H1 (cell line): ENCODE measurements around the gene DNAL1. TPM values are rescaled to one million over a fixed set of nuclear protein-coding genes. Genes with fewer than 3 reads are reported as not detected.

ENCODE experiments used
- CTCF ChIA-PET: fragments of 300-600 bp; sonication (Branson Sonifier 250); formaldehyde crosslinking; loops from one replicate; lab custom pipeline; 2021; ENCODE audit not compliant: partially characterized antibody; lab: Charles Lee
- POLR2A ChIA-PET: fragments of 300-600 bp; sonication (Branson Sonifier 250); formaldehyde crosslinking; loops from one replicate; lab custom pipeline; 2021; ENCODE audit warnings: inconsistent platforms; ENCODE audit not compliant: partially characterized antibody; lab: Charles Lee
- DNase-seq, 2 experiments: peaks; one replicate each; pipeline versions ENCODE4 v3.0.0 to v3.0.0-alpha.2; 2010 to 2022; ENCODE audit warnings: low spot score in 2 of 2, low read depth in 1 of 2, mixed read lengths in 1 of 2
- FAIRE-seq: peaks from 2 replicates; lab custom pipeline; 2011; peaks lifted over from hg19 to GRCh38; lab: Jason Lieb, UNC
- H2AFZ ChIP-seq: 2 replicates; pipeline ENCODE4 v1.8.1; 2012; ENCODE audit warnings: low read length, inconsistent platforms
- H2AK5ac ChIP-seq: 2 replicates; pipeline ENCODE4 v1.6.1; 2013; ENCODE audit warnings: low read depth, low read length
- H2BK120ac ChIP-seq: replicated peaks from 2 replicates; pipeline ENCODE3; 2013; ENCODE audit warnings: low read depth, low read length, inconsistent platforms
- H2BK12ac ChIP-seq: 2 replicates; pipeline ENCODE4 v1.6.1; 2013; ENCODE audit warnings: low read depth, low read length
- H2BK15ac ChIP-seq: 2 replicates; pipeline ENCODE4 v1.6.1; 2013; ENCODE audit warnings: low read length
- H2BK20ac ChIP-seq: 2 replicates; pipeline ENCODE4 v1.6.1; 2013; ENCODE audit warnings: low read length
- H2BK5ac ChIP-seq: 2 replicates; pipeline ENCODE4 v1.6.1; 2013; ENCODE audit warnings: low read depth, low read length
- H3K14ac ChIP-seq: 2 replicates; pipeline ENCODE4 v1.6.1; 2013; ENCODE audit warnings: inconsistent platforms; ENCODE audit not compliant: insufficient read length
- H3K18ac ChIP-seq: 2 replicates; pipeline ENCODE4 v1.6.1; 2013; ENCODE audit warnings: low read length; ENCODE audit errors: extremely low read depth
- H3K23ac ChIP-seq: 2 replicates; pipeline ENCODE4 v1.6.1; 2013; ENCODE audit warnings: inconsistent platforms; ENCODE audit not compliant: insufficient read length
- H3K23me2 ChIP-seq: 2 replicates; pipeline ENCODE4 v1.6.1; 2013; ENCODE audit warnings: low read depth, low read length
- H3K27ac ChIP-seq: 2 replicates; pipeline ENCODE4 v1.6.1; 2011; ENCODE audit warnings: low read depth, low read length, inconsistent platforms
- H3K27me3 ChIP-seq, 4 experiments: replicated peaks in 1 of 4; 1 replicate in 1 of 4; 2 replicates in 3 of 4; pipeline versions ENCODE4 v1.6.1 to v1.8.1; 2011 to 2013; ENCODE audit warnings: low read length in 3 of 4, mild to moderate bottlenecking in 3 of 4, inconsistent platforms in 2 of 4, mixed read lengths in 2 of 4, moderate library complexity in 1 of 4; ENCODE audit not compliant: control insufficient read depth in 3 of 4, insufficient read depth in 3 of 4; ENCODE audit errors: extremely low read depth in 1 of 4
- H3K36me3 ChIP-seq, 4 experiments: 2 replicates each; pipeline versions ENCODE4 v1.6.1 to v1.8.1; 2011 to 2013; ENCODE audit warnings: mild to moderate bottlenecking in 4 of 4, low read length in 3 of 4, moderate library complexity in 2 of 4, control low read depth in 1 of 4, inconsistent platforms in 1 of 4; ENCODE audit not compliant: insufficient read depth in 4 of 4, control insufficient read depth in 2 of 4
- H3K4ac ChIP-seq: replicated peaks from 2 replicates; pipeline ENCODE3; 2013; ENCODE audit warnings: low read length, low read depth, mixed read lengths, inconsistent platforms; ENCODE audit not compliant: insufficient read length
- H3K4me1 ChIP-seq, 4 experiments: replicated peaks in 1 of 4; 1 replicate in 1 of 4; 2 replicates in 3 of 4; pipeline versions ENCODE4 v1.6.1 to v1.8.1; 2011 to 2013; ENCODE audit warnings: low read length in 3 of 4, inconsistent platforms in 2 of 4, mixed read lengths in 1 of 4; ENCODE audit not compliant: insufficient read depth in 4 of 4, control insufficient read depth in 3 of 4
- H3K4me2 ChIP-seq, 2 experiments: 2 replicates each; pipeline versions ENCODE4 v1.6.1 to v1.8.1; 2011 to 2013; ENCODE audit warnings: low read depth in 2 of 2, low read length in 2 of 2, control low read depth in 1 of 2, inconsistent platforms in 1 of 2, mild to moderate bottlenecking in 1 of 2; ENCODE audit not compliant: insufficient read depth in 1 of 2
- H3K4me3 ChIP-seq, 4 experiments: fragments of 200-600, 300-600 bp in 1 of 4; sonication (generic), shearing (Covaris generic), sonication (Bioruptor Twin) in 1 of 4; 2 replicates each; pipeline versions ENCODE4 v1.5.1 to v1.8.1; 2011 to 2016; ENCODE audit warnings: low read length in 4 of 4, low read depth in 3 of 4, control low read depth in 2 of 4, inconsistent platforms in 2 of 4, mild to moderate bottlenecking in 2 of 4, mixed read lengths in 1 of 4, moderate library complexity in 1 of 4; ENCODE audit not compliant: insufficient read depth in 2 of 4; ENCODE audit errors: extremely low read depth in 1 of 4
- H3K56ac ChIP-seq: replicated peaks from 2 replicates; pipeline ENCODE3; 2013; ENCODE audit warnings: low read depth, mild to moderate bottlenecking, mixed read lengths, low read length, inconsistent platforms; ENCODE audit not compliant: insufficient read length
- H3K79me1 ChIP-seq: 2 replicates; pipeline ENCODE4 v1.6.1; 2013; ENCODE audit warnings: low read depth, low read length, control low read depth
- H3K79me2 ChIP-seq, 2 experiments: 2 replicates each; pipeline versions ENCODE4 v1.6.1 to v1.8.1; 2012 to 2013; ENCODE audit warnings: low read length in 2 of 2, mild to moderate bottlenecking in 2 of 2, inconsistent platforms in 1 of 2; ENCODE audit not compliant: insufficient read depth in 2 of 2, control insufficient read depth in 1 of 2
- H3K9ac ChIP-seq, 4 experiments: replicated peaks in 1 of 4; 1 replicate in 1 of 4; 2 replicates in 3 of 4; pipeline versions ENCODE4 v1.6.1 to v1.8.1; 2011 to 2013; ENCODE audit warnings: low read depth in 3 of 4, low read length in 3 of 4, control low read depth in 2 of 4, mild to moderate bottlenecking in 2 of 4, moderate library complexity in 2 of 4, inconsistent platforms in 1 of 4; ENCODE audit errors: extremely low read depth in 1 of 4
- H3K9me3 ChIP-seq, 2 experiments: 2 replicates each; pipeline versions ENCODE4 v1.6.1 to v1.8.1; 2012 to 2013; ENCODE audit warnings: mild to moderate bottlenecking in 2 of 2, moderate library complexity in 2 of 2, control low read depth in 1 of 2, inconsistent platforms in 1 of 2, low read depth in 1 of 2, low read length in 1 of 2, mixed read lengths in 1 of 2; ENCODE audit not compliant: insufficient read depth in 2 of 2
- H4K20me1 ChIP-seq, 2 experiments: replicated peaks in 1 of 2; 2 replicates each; pipeline versions ENCODE3 to v1.8.1; 2011 to 2013; ENCODE audit warnings: inconsistent platforms in 2 of 2, low read length in 2 of 2, mild to moderate bottlenecking in 1 of 2; ENCODE audit not compliant: insufficient read depth in 2 of 2, control insufficient read depth in 1 of 2
- H4K5ac ChIP-seq: 2 replicates; pipeline ENCODE4 v1.6.1; 2013; ENCODE audit warnings: low read length, low read depth, mixed read lengths, inconsistent platforms; ENCODE audit not compliant: insufficient read length
- H4K8ac ChIP-seq: 2 replicates; pipeline ENCODE4 v1.8.0; 2013; ENCODE audit warnings: mild to moderate bottlenecking, moderate library complexity, low read length, inconsistent platforms; ENCODE audit not compliant: insufficient read depth; ENCODE audit errors: extremely low read depth
- H4K91ac ChIP-seq: replicated peaks from 2 replicates; pipeline ENCODE3; 2013; ENCODE audit warnings: low read length, mixed read lengths, inconsistent platforms; ENCODE audit not compliant: insufficient read length
- CBX5 ChIP-seq: fragments of 300-800, 300-1000 bp; sonication (generic); IDR thresholded peaks from 2 replicates; pipeline ENCODE4 v1.7.1; 2016; ENCODE audit warnings: antibody characterized with exemption, low read length, low read depth
- CBX8 ChIP-seq: fragments of 300-800, 300-1000 bp; sonication (generic); IDR thresholded peaks from 2 replicates; pipeline ENCODE4 v1.7.1; 2016; ENCODE audit warnings: low read depth, low read length, borderline replicate concordance
- EZH2 ChIP-seq: fragments of 200-600 bp; sonication (generic); IDR thresholded peaks from 2 replicates; pipeline ENCODE4 v1.7.1; 2012; ENCODE audit warnings: low read depth, mild to moderate bottlenecking, moderate library complexity, low read length, inconsistent platforms; ENCODE audit not compliant: severe bottlenecking
- JUN ChIP-seq: IDR thresholded peaks from 2 replicates; pipeline ENCODE4 v1.6.1; 2011; ENCODE audit warnings: low read depth, mild to moderate bottlenecking, improper control_type of control experiment, low read length
- SIN3A ChIP-seq, 2 experiments: IDR thresholded peaks in 1 of 2; conservative IDR thresholded peaks in 1 of 2; 2 replicates each; pipeline ENCODE4 v1.6.1; 2011 to 2012; ENCODE audit warnings: low read length in 2 of 2, improper control_type of control experiment in 1 of 2, low read depth in 1 of 2, mild to moderate bottlenecking in 1 of 2
- SIRT6 ChIP-seq: IDR thresholded peaks from one replicate; pipeline ENCODE4 v1.7.1; 2012; ENCODE audit warnings: low read length, inconsistent platforms
- SP2 ChIP-seq: IDR thresholded peaks from 2 replicates; pipeline ENCODE4 v1.6.1; 2012; ENCODE audit warnings: mild to moderate bottlenecking, low read length, inconsistent platforms
- YY1 ChIP-seq: IDR thresholded peaks from 2 replicates; pipeline ENCODE4 v1.6.1; 2011; ENCODE audit warnings: low read depth, mild to moderate bottlenecking, low read length
- ZNF274 ChIP-seq: IDR thresholded peaks from 2 replicates; pipeline ENCODE4 v1.7.0; 2012; ENCODE audit warnings: low read length, borderline replicate concordance; ENCODE audit errors: extremely low read depth
- WGBS, 2 experiments: shearing (Covaris generic) in 1 of 2; methylation state at CpG; one replicate each; pipeline versions ENCODE4 v1.1.6 to v1.1.7; 2013 to 2015; ENCODE audit warnings: low lambda C conversion rate in 2 of 2, mixed read lengths in 2 of 2, inconsistent platforms in 1 of 2, low coverage in 1 of 2, missing lambda C conversion rate in 1 of 2; ENCODE audit not compliant: insufficient replicate concordance in 2 of 2, insufficient coverage in 1 of 2, insufficient read length in 1 of 2; ENCODE audit errors: extremely low coverage in 1 of 2, missing lambda C conversion rate in 1 of 2; 5-methylcytosine and 5-hydroxymethylcytosine counted together
- polyA plus RNA-seq, 7 experiments: library from polyadenylated mRNA; depleted of rRNA in 3 of 7; stranded (reverse) in 5 of 7; unstranded in 2 of 7; fragments of >200 nt in 5 of 7; fragments of 200-250 nt in 2 of 7; gene quantifications; 1 replicate in 5 of 7; 2 replicates in 1 of 7; 4 replicates in 1 of 7; pipeline versions ENCODE4 v1.2.1 to v1.2.3, GENCODE V29; 2011 to 2013; ENCODE audit warnings: missing spikeins in 2 of 7, mixed read lengths in 2 of 7
- total RNA-seq: library from RNA; stranded (reverse); fragmentation: NEBNext Ultra II Directional; extraction: Animal tissue kit (Norgen Biotek cat#: 25700); gene quantifications from 2 replicates; pipeline ENCODE4 v1.2.1, GENCODE V29; 2021
- TF ChIP-seq, protein P1 (sequence below), 3 experiments: IDR thresholded peaks; 1 replicate in 2 of 3; 2 replicates in 1 of 3; pipeline versions ENCODE4 v1.5.1 to v1.6.1; 2011; ENCODE audit warnings: low read length in 3 of 3, mild to moderate bottlenecking in 3 of 3, inconsistent platforms in 2 of 3, low read depth in 1 of 3, moderate library complexity in 1 of 3; ENCODE audit not compliant: insufficient read depth in 1 of 3; ENCODE audit errors: control extremely low read depth in 1 of 3

DNAL1 gene
- total and polyA plus RNA-seq, 2 of the 8 experiments (the other 6 are each of a cell fraction or from before 2014, with no cell fraction given) = 2.8 to 16.8 TPM

DNA sequence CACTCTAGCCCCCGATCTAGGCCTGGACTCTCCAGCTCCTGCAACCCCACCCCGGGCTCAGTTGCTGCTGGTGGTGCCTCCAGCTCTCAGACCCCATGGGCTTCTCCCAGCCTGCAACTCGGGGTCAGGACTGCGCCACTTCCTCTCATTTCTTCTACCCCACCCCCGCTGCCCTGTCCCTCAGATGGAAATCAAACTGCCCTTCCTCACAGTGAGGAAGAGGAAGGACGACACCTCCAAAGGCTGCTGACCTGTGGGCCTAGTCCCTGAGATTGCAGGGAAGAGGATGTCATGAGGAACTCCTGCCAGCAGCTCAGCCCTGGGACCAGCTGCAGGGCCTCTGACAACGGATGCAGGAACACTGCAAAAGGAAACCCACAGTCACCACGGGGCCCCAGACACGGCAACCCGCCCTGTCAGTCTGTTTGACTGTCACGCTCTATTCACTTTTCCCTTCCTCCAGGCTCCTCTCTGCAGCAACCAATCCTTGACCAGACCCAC, 98.7 kb downstream of the DNAL1 start:
- H3K14ac ChIP-seq = no peak overlapping the region
- WGBS, 2 experiments = 80% methylated on average over 8 of the region's 11 CpGs; no CpG with 5 or more reads in 1 of the 2 experiments
- no peak overlapping the region for H3K56ac ChIP-seq
- H2BK120ac ChIP-seq = no peak overlapping the region
- no peak overlapping the region for H3K23ac ChIP-seq
- H3K79me1 ChIP-seq = peaks cover 11% of the 10 kb centered on the region
- POLR2A ChIA-PET = interaction anchor here (1.0 to 1.9 kb wide), 2 partner anchors 10 kb away, joined by 4 read pairs; no protein-coding TSS in a partner anchor
- H4K20me1 ChIP-seq = peaks cover 5 to 13% of the 10 kb centered on the region in 2 experiments
- no peak overlapping the region for H2BK15ac ChIP-seq
- H2AK5ac ChIP-seq = no peak overlapping the region
- H3K4ac ChIP-seq = no peak overlapping the region
- H2AFZ ChIP-seq = no peak overlapping the region
- no peak overlapping the region for H3K18ac ChIP-seq
- H3K4me2 ChIP-seq = no peak overlapping the region
- H2BK5ac ChIP-seq = 0 out of 2 replicates have a peak overlapping the region, but pooled peaks have one; percentile 7
- no peaks in the 10 kb centered on the region for H3K9me3 ChIP-seq
- no peak overlapping the region for H3K9ac ChIP-seq
- CTCF ChIA-PET = interaction anchor here (1.0 to 11.1 kb wide), 8 partner anchors 11 to 109 kb away, joined by 3 to 198 read pairs (median 5); a partner anchor contains a TSS
- no peaks in the 10 kb centered on the region for H3K27me3 ChIP-seq
- peak overlapping the region; percentile 66; the same call in 1 of the 2 replicates for H4K8ac ChIP-seq
- H3K36me3 ChIP-seq = peaks cover 0 to 8% (median under 1%) of the 10 kb centered on the region in 4 experiments; a peak in 2 of 8 replicates
- H2BK12ac ChIP-seq = peak overlapping the region; percentile 89; the same call in 1 of the 2 replicates
- H3K23me2 ChIP-seq = no peaks in the 10 kb centered on the region
- peak overlapping the region; percentile 31 for H4K91ac ChIP-seq
- FAIRE-seq (no peak), DNase-seq (no peak)
- no peak overlapping the region for H3K27ac ChIP-seq
- H2BK20ac ChIP-seq = no peak overlapping the region
- H4K5ac ChIP-seq = no peak overlapping the region
- H3K79me2 ChIP-seq = peaks cover 0 to 33% of the 10 kb centered on the region in 2 experiments; a peak in 1 of 4 replicates
- peaks cover 17 to 55% (median 39%) of the 10 kb centered on the region in 4 experiments for H3K4me1 ChIP-seq
- H3K4me3 ChIP-seq = no peak overlapping the region
- TF ChIP-seq SIRT6 = no peak
- no peak for TF ChIP-seq JUN
- no peak for TF ChIP-seq EZH2
- TF ChIP-seq YY1 = no peak
- TF ChIP-seq SIN3A (conservative IDR thresholded peaks at IDR 0.05 in 1 of 2, IDR thresholded peaks at IDR 0.05 in 1 of 2; ENCODE audit: low read depth in 1 of 2, low read length in 2 of 2) = no peak
- TF ChIP-seq SP2 = no peak
- TF ChIP-seq, protein P1, sequence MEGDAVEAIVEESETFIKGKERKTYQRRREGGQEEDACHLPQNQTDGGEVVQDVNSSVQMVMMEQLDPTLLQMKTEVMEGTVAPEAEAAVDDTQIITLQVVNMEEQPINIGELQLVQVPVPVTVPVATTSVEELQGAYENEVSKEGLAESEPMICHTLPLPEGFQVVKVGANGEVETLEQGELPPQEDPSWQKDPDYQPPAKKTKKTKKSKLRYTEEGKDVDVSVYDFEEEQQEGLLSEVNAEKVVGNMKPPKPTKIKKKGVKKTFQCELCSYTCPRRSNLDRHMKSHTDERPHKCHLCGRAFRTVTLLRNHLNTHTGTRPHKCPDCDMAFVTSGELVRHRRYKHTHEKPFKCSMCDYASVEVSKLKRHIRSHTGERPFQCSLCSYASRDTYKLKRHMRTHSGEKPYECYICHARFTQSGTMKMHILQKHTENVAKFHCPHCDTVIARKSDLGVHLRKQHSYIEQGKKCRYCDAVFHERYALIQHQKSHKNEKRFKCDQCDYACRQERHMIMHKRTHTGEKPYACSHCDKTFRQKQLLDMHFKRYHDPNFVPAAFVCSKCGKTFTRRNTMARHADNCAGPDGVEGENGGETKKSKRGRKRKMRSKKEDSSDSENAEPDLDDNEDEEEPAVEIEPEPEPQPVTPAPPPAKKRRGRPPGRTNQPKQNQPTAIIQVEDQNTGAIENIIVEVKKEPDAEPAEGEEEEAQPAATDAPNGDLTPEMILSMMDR (IDR thresholded peaks at IDR 0.05; ENCODE audit: control extremely low read depth in 1 of 3, insufficient read depth in 1 of 3, low read depth in 1 of 3, low read length in 3 of 3) = no peak
- TF ChIP-seq CBX8 = no peak
- TF ChIP-seq ZNF274 = no peak
- no peak for TF ChIP-seq CBX5
